ENCODE results near the gene CYP27B1.
"Not testable (repeated sequence)": the region's sequence is repeated elsewhere in the genome, so short reads cannot be mapped to it uniquely, and the experiment has no call there.

The CYP27B1 gene

GRCh38 chr12:57717131-57717530 lies 49.7 kb downstream of the CYP27B1 start:
- H3K36me3 ChIP-seq (ENCODE audit: low read depth) = peaks cover 46% of the 10 kb centered on the region
- no peaks in the 10 kb centered on the region for H3K4me1 ChIP-seq (ENCODE audit: insufficient read depth, poor library complexity, severe bottlenecking)
- ATAC-seq (ENCODE audit: low read depth) (no peak), DNase-seq (ENCODE audit: low spot score) (no peak)
- TF ChIP-seq CTCF (IDR thresholded peaks at IDR 0.05; ENCODE audit: poor library complexity, severe bottlenecking) = no peak
- H3K27me3 ChIP-seq (ENCODE audit: insufficient read depth, poor library complexity, severe bottlenecking) = no peaks in the 10 kb centered on the region
- H3K9me3 ChIP-seq (ENCODE audit: severe bottlenecking) = no peaks in the 10 kb centered on the region
- H3K27ac ChIP-seq (ENCODE audit: poor library complexity, severe bottlenecking) = no peak overlapping the region
- no peak overlapping the region for H3K4me3 ChIP-seq (ENCODE audit: severe bottlenecking)

DNA sequence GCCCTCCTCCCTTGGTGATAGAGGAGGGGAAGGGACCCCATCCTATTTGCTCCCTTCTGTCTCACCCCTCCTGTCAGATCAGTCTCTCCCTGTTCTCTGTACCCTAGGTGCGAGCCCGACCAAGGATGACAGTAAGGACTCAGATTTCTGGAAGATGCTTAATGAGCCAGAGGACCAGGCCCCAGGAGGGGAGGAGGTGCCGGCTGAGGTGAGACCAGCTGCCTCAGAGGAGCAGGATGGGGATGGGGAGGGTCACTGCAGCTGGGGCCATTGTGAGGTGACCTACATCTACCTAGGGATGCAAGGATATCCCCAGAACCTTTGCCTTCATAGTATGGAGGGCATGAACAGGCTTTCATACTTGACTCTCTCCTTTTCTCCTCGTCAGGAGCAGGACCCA lies 50.6 kb downstream of the CYP27B1 start:
- Histone ChIP-seq H3K9me3 (ENCODE audit: severe bottlenecking) (no peaks in the 10 kb centered on the region), H3K4me3 (ENCODE audit: severe bottlenecking) (no peak overlapping the region), H3K27ac (ENCODE audit: poor library complexity, severe bottlenecking) (no peak overlapping the region), H3K36me3 (ENCODE audit: low read depth) (peaks cover 46% of the 10 kb centered on the region), H3K27me3 (ENCODE audit: insufficient read depth, poor library complexity, severe bottlenecking) (no peaks in the 10 kb centered on the region), H3K4me1 (ENCODE audit: insufficient read depth, poor library complexity, severe bottlenecking) (no peaks in the 10 kb centered on the region)
- no peak for TF ChIP-seq CTCF (IDR thresholded peaks at IDR 0.05; ENCODE audit: poor library complexity, severe bottlenecking)
- DNase-seq (ENCODE audit: low spot score) = no peak
- no peak for ATAC-seq (ENCODE audit: low read depth)

DNA sequence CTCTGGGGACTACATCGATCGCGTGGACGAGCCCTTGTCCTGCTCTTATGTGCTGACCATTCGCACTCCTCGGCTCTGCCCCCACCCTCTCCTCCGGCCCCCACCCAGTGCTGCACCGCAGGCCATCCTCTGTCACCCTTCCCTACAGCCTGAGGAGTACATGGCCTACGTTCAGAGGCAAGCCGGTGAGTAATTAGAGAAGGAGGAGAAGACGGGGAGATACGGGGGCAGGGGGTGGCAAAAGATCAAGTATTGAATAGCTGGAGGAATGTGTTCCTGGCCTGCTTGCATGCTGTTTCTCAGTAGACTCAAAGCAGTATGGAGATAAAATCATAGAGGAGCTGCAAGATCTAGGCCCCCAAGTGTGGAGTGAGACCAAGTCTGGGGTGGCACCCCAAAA lies 51.1 kb downstream of the CYP27B1 start:
- no peak for TF ChIP-seq CTCF (IDR thresholded peaks at IDR 0.05; ENCODE audit: poor library complexity, severe bottlenecking)
- no peaks in the 10 kb centered on the region for H3K4me1 ChIP-seq (ENCODE audit: insufficient read depth, poor library complexity, severe bottlenecking)
- no peaks in the 10 kb centered on the region for H3K27me3 ChIP-seq (ENCODE audit: insufficient read depth, poor library complexity, severe bottlenecking)
- DNase-seq (ENCODE audit: low spot score) (no peak), ATAC-seq (ENCODE audit: low read depth) (no peak)
- H3K27ac ChIP-seq (ENCODE audit: poor library complexity, severe bottlenecking) = no peak overlapping the region
- H3K36me3 ChIP-seq (ENCODE audit: low read depth) = peaks cover 46% of the 10 kb centered on the region
- no peaks in the 10 kb centered on the region for H3K9me3 ChIP-seq (ENCODE audit: severe bottlenecking)
- H3K4me3 ChIP-seq (ENCODE audit: severe bottlenecking) = no peak overlapping the region

- H3K27me3 ChIP-seq (ENCODE audit: insufficient read depth, poor library complexity, severe bottlenecking); DNase-seq (ENCODE audit: low spot score); ATAC-seq (ENCODE audit: low read depth); H3K4me1 ChIP-seq (ENCODE audit: insufficient read depth, poor library complexity, severe bottlenecking); H3K9me3 ChIP-seq (ENCODE audit: severe bottlenecking); H3K27ac ChIP-seq (ENCODE audit: poor library complexity, severe bottlenecking); H3K4me3 ChIP-seq (ENCODE audit: severe bottlenecking): not testable (repeated sequence)
- H3K36me3 ChIP-seq (ENCODE audit: low read depth) = peaks cover 46% of the 10 kb centered on the region
Observed at GRCh38 chr12:57715036-57715748, 51.7 kb downstream of the CYP27B1 start.

- DNase-seq (ENCODE audit: low spot score) = no peak
- Histone ChIP-seq H3K27me3 (ENCODE audit: insufficient read depth, poor library complexity, severe bottlenecking) (no peaks in the 10 kb centered on the region), H3K4me3 (ENCODE audit: severe bottlenecking) (no peak overlapping the region), H3K4me1 (ENCODE audit: insufficient read depth, poor library complexity, severe bottlenecking) (no peaks in the 10 kb centered on the region), H3K27ac (ENCODE audit: poor library complexity, severe bottlenecking) (no peak overlapping the region), H3K36me3 (ENCODE audit: low read depth) (peaks cover 35% of the 10 kb centered on the region), H3K9me3 (ENCODE audit: severe bottlenecking) (no peaks in the 10 kb centered on the region)
- no peak for TF ChIP-seq CTCF (IDR thresholded peaks at IDR 0.05; ENCODE audit: poor library complexity, severe bottlenecking)
- ATAC-seq (ENCODE audit: low read depth) = no peak
Observed at GRCh38 chr12:57713209-57713608, 53.7 kb downstream of the CYP27B1 start.

Data from RWPE2 (cell line).